Breast epithelium (tissue), 3 donors: ENCODE measurements around the gene EFNA5.

ENCODE experiments used
- CTCF ChIP-seq, 3 donors: fragments of 450-650 bp; IDR thresholded peaks; one replicate each; pipeline ENCODE4 v1.5.1; 2016 to 2017; ENCODE audit warnings: antibody characterized with exemption in 3 of 3, mild to moderate bottlenecking in 3 of 3, moderate library complexity in 3 of 3
- POLR2A ChIP-seq: fragments of 450-650 bp; IDR thresholded peaks from one replicate; pipeline ENCODE4 v1.6.1; 2016; ENCODE audit warnings: antibody characterized with exemption, mild to moderate bottlenecking, moderate library complexity
- POLR2AphosphoS5 ChIP-seq, 3 donors: sonication (generic); formaldehyde crosslinking; IDR thresholded peaks; one replicate each; pipeline ENCODE4 v1.6.1; 2017; ENCODE audit warnings: antibody characterized with exemption in 3 of 3

- TF ChIP-seq CTCF (IDR thresholded peaks at IDR 0.05) (no peak), POLR2AphosphoS5 (IDR thresholded peaks at IDR 0.05) (no peak), POLR2A (no peak)
Observed at GRCh38 chr5:107330903-107331302, 339.8 kb downstream of the EFNA5 start.
